ENCODE results near the gene FOXN1.

The FOXN1 gene

DNA sequence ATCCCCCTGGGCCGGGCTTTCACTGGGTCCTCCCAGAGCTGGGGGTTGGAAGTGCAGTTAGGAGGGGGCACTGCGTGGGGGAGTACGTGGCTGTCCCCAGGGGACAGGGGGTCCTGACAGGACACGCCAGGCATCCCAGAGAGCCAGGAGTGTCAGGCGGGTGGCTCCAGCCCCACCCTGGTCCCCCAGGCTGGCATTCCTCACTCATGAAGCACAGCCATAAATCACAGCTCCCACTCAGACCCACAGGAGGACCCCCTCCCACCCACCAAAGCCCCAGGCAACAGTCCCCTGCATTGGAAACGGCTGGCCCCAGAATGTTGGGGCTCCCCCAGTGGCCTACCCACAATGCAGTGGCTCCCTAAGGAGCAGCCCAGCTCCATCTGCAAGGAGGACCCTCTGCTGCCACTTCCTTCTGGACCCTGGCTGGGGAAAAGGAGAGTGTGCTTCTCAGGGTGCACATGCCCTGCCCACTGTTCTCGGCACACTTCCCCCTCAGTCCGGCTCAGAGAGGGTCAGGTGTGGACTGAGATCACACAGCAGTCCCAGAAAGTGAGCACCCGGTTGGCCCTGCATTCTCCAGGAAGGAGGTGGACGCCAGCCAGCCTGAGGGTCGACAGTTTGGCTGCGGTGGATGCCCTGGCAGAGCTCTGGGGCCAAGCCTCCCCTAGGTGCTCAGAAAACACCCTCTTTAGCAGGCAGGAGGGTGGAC is 7.3 kb upstream of the FOXN1 start:
- in situ Hi-C loops (cut with HindIII; ENCODE audit: low sequenced_read_pairs) = loop anchor here (5.0 kb wide), 1 partner anchor 48 kb away; no protein-coding TSS in a partner anchor

DNA sequence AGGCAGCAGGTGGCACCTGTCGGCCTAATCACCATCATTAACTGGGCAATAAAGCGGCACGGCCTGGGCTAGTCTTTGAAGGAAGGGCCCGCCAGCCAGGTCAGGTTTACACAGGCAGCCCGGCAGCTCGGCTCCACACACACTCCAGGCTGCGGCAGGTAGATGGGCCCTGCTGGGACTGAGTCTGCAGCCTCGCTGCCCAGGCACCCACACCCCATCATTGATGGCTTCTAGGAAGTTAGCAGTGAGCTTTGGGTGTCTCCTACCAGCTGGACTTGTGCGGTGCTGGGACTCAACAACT is 6.8 kb upstream of the FOXN1 start:
- in situ Hi-C loops (cut with HindIII; ENCODE audit: low sequenced_read_pairs) = loop anchor here (5.0 kb wide), 1 partner anchor 48 kb away; no protein-coding TSS in a partner anchor

DNA sequence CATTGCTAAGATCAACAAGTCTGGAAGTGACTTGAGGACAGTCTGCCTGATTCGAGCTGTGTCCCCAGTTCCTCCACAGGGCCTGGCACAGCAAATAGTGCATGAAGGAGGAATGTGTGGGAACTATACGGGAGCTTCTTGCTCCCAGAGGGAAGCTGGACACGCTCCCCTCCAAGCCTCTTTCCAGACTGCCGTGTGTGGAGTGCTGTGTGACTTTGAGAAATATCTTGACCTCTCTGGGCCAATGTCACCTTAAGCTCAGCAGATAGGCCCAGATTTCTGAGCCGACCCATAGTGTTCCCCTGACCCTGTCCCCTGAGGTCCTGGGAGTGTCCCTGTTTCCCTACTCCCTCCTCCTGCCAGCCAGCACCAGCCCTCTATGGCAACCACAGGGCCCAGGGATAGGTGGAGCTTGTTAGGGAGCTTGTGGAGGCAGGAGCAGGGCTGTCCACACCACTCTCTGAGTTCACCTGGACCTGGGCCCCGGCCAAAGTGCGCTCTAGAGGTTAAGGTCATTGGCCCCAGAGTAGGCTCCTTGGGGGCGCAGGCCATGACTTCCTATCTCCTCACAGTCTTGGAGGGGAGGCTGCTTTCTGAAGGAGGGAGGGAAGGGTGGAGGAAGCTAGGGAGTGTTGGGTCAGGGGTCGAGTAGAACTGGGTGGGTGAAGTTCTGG is 6.3 kb upstream of the FOXN1 start:
- in situ Hi-C loops (cut with HindIII; ENCODE audit: low sequenced_read_pairs) = loop anchor here (5.0 kb wide), 1 partner anchor 47 kb away; no protein-coding TSS in a partner anchor

- in situ Hi-C loops (cut with HindIII; ENCODE audit: low sequenced_read_pairs) = no loop called here
Observed at GRCh38 chr17:28500712-28501379, 5.3 kb upstream of the FOXN1 start.

DNA sequence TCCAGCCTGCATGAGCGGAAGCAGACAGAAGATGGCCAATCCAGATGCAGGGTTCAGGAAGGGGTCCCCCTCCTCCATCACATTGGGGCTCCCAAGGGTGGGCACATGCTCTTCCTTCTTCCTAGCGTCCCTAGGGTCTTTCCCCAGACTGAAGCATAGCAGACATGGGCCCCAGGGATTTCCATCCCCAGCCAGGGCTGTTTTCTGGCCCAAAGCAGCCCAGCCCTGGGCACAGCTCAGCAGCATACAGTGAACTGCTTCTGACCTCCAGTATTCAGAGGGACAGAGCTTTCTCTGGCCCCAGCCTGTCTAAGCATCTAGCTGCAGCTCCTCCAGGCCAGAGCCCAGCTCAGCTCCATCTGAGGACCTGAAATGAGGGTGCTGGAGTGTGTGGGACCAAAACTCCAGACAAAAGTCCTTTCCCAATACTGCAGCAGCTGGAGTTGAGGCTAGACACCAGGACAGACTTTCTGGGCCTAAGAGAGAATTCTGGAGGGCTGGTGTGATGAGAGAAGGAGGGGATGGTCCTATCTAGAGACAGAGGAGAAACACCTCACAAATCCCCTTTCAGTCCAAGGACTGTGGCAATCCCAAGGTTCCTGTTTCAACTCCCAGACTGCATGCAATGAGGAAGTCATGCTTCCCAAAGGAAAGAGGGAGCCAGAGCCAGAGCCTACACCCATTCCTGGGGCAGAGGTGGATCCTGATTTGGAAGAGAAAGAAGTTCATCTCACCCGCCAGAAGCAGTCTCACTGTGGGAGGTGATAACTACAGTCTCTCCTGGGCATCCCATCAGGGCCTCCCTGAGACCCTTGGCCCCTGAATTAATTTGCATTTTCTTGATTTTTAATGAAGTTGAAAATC is 4.5 kb upstream of the FOXN1 start:
- in situ Hi-C loops (cut with HindIII; ENCODE audit: low sequenced_read_pairs) = no loop called here

- in situ Hi-C loops (cut with HindIII; ENCODE audit: low sequenced_read_pairs) = no loop called here
Observed at GRCh38 chr17:28503420-28503819, 2.7 kb upstream of the FOXN1 start.

GRCh38 chr17:28506763-28507487 is 777 bp downstream of the FOXN1 start:
- in situ Hi-C loops (cut with HindIII; ENCODE audit: low sequenced_read_pairs) = no loop called here

DNA sequence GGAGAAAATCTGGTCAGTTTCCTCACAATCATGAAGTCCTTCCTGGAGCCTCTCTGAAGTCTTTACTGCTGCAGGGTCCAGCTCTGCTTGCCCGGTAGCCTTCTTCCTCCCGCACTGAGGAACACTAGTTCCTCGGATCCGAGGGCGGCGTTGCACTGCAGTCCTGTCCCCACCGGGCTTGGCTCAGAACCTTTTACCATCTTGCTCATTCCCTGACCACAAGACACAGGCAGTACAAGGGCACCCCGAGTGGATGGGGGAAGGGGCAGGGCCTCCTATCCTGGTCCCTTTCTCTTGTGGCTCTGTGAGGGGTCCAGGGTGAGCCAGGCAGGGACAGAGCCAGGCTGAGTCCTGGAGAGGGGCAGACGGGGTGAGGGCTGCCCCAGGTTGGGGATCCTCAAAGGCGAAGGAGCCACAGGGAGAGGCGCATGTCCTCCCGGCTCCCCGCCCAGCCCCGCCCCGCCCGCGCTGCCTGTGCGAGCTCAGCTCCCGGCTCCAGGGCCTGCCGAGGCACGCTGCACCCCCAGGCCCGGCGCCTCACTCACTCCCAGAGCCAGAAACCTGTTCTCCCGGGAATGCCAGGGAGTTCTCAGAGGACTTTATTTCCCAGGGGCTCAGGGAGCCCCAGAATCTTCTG is 1.5 kb downstream of the FOXN1 start:
- in situ Hi-C loops (cut with HindIII; ENCODE audit: low sequenced_read_pairs) = no loop called here

DNA sequence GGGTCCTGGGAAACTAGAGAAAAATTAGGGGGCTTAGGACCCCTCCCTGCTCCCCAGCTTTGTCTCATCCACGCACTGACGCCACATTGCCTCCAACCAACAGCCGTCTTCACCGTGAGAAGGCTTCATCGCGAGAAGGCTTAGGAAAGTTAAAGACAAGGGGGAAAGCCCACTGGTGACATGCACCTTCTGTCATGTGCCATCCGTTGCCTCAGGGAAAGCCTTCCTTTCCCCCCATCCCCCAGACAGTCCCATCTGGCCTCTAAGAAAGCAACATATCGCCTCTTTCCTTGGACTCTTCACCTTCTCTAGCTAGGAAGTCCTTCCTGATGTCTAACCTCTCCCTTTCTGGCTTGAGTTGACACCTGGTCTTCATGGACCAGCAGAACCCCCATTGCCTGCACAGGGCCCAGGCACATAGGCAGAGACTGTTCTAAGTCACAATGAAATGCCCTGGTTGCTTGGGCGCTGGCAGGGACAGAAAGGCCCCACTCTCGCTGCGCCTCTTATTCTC is 2.1 kb downstream of the FOXN1 start:
- in situ Hi-C loops (cut with HindIII; ENCODE audit: low sequenced_read_pairs) = no loop called here

DNA sequence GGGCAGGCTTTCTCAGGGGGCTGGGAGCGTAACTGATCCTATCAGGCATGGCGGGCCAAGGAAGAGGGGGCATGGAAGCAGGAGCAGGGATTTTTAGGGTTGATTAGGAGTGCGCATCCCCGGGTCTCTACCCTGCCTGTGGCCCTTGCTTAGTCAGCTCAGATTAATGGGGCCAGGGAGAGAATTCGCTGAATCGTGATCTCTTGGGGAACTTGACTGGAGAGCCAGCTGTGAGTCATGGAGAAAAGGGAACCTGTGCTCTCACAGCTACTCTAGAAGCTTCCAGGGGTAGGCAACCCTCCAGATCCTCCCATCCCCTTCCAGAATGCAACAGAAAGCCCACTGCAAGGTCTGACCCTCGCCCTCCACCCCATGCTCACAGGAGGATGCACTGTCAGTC is 3.6 kb downstream of the FOXN1 start:
- in situ Hi-C loops (cut with HindIII; ENCODE audit: low sequenced_read_pairs) = no loop called here

GRCh38 chr17:28511858-28512461 is 5.8 kb downstream of the FOXN1 start:
- in situ Hi-C loops (cut with HindIII; ENCODE audit: low sequenced_read_pairs) = no loop called here

- in situ Hi-C loops (cut with HindIII; ENCODE audit: low sequenced_read_pairs) = no loop called here
Observed at GRCh38 chr17:28513476-28513875, 7.3 kb downstream of the FOXN1 start.

GRCh38 chr17:28514561-28515002 is 8.4 kb downstream of the FOXN1 start:
- in situ Hi-C loops (cut with HindIII; ENCODE audit: low sequenced_read_pairs) = no loop called here

- in situ Hi-C loops (cut with HindIII; ENCODE audit: low sequenced_read_pairs) = no loop called here
Observed at GRCh38 chr17:28515518-28515917, 9.4 kb downstream of the FOXN1 start.

DNA sequence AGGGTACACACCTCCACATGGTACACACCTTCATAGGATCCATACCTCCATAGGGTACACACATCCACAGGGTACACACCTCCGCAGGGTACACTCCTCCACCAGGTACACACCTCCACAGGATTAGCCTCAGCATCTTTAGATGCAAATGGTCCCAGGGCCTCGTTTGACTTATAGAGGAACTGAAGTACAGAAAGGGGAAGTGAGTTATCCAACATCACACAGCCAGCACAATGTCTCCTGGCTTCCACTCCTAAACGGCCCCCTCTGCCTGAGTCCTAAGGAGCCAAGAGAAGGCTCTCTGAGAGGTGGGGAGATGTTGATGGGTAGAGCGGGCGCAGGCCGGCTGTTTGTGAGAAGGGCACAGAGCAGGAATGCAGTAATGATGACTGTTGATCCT is 12.0 kb downstream of the FOXN1 start:
- in situ Hi-C loops (cut with HindIII; ENCODE audit: low sequenced_read_pairs) = no loop called here

GRCh38 chr17:28518578-28518977 is 12.4 kb downstream of the FOXN1 start:
- in situ Hi-C loops (cut with HindIII; ENCODE audit: low sequenced_read_pairs) = no loop called here

DNA sequence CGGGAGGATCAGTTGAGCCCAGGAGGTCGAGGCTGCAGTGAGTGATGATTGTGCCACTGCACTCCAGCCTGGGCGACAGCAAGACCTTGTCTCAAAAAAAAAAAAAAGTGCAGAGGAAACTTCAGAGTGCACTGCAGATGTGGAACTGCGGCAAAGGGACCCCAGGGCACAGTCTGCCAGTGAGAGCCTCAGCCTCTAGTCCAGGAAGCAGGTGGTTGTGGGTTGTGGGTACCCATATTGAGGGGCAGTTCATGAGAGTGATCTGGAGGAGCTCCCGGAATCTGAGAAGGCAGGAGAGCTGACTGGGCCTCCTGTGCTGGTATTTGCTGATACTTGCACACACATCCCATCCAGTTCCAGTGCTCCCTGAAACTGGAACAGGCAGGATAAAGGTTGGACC is 13.1 kb downstream of the FOXN1 start:
- in situ Hi-C loops (cut with HindIII; ENCODE audit: low sequenced_read_pairs) = no loop called here

DNA sequence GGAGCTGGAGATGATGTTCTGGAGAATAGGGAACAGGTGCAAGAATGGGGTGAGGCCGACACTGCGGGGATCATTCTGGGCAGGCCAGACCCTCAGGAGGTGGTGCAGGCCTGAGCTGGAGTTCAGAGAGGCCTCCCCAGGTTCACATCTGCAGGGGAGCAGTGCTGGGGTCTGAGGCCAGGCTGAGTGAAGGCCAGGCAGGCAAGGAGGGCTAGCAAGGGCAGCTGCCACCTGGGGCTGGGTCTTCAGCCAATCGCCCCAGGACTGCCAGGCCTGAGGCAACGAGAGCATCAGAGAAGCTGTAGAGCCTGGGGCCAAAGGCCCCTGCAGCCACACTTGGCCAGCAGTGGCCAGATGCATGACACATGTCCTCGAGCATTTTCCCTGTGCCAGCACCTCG is 14.5 kb downstream of the FOXN1 start:
- in situ Hi-C loops (cut with HindIII; ENCODE audit: low sequenced_read_pairs) = no loop called here

DNA sequence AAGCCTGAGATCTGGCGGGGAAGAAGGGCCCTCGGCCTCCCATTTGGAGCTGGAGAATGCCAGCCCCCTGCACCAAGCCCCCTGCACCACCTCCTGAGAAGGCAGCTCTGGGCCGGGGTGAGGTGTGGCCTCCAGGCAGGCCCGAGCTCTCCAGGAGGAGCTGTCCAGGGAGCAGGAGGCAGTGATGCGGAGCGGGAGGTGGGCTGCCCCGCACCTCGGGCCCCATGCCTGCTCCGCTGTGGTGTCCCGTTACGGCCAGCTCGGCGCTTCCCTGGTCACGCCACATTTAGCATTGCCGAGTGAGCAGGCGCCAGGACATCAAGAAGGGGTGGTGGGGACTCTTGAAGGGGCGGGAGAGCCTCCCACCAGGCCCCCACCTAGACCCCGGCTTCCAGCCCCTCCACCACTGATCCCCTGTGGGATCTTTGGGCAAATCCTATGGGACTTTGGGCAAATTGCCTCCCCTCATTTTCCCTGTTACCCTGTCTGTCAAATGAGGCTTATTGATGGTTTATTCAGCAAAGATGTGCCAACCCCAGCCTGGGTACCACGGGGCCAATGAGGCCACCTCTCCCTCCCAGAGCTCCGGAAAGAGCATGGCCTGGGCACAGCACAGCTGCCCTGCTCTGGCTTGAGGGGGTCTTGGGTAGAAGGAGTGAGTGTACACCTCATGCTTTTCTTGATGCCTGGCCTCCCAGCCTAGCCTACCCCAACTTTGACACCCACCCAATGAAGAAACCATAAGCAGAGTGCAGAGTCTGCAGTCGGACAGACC is 15.3 kb downstream of the FOXN1 start:
- in situ Hi-C loops (cut with HindIII; ENCODE audit: low sequenced_read_pairs) = no loop called here

Data from DLD1 (cell line).